HepG2 (cell line): ENCODE data around the gene SLC38A3. TPM values are rescaled to one million over a fixed set of nuclear protein-coding genes. Genes with fewer than 3 reads are reported as not detected.

Experiments
- HINFP ChIP-seq: sonication (generic); formaldehyde crosslinking; IDR thresholded peaks from 2 replicates; pipeline ENCODE4 v1.4.0; 2020; ENCODE audit warnings: low read depth, mild to moderate bottlenecking, missing genetic modification reagents
- MXD3 ChIP-seq: IDR thresholded peaks from 2 replicates; pipeline ENCODE4 v1.6.1; 2016; ENCODE audit warnings: mild to moderate bottlenecking, missing biosample characterization, missing genetic modification reagents
- ZMYM3 ChIP-seq: sonication (generic); formaldehyde crosslinking; IDR thresholded peaks from 2 replicates; pipeline ENCODE4 v1.5.1; 2020; ENCODE audit warnings: mild to moderate bottlenecking, missing genetic modification reagents
- ZNF207 ChIP-seq: fragments of 450-650 bp; IDR thresholded peaks from 2 replicates; pipeline ENCODE4 v1.6.1; 2016; ENCODE audit warnings: antibody characterized with exemption, borderline replicate concordance
- ZNF232 ChIP-seq: sonication (generic); formaldehyde crosslinking; IDR thresholded peaks from 2 replicates; pipeline ENCODE4 v1.4.0; 2020; ENCODE audit warnings: missing genetic modification reagents, borderline replicate concordance
- ZNF318 ChIP-seq: sonication (generic); formaldehyde crosslinking; IDR thresholded peaks from 2 replicates; pipeline ENCODE4 v1.4.0; 2020; ENCODE audit warnings: mild to moderate bottlenecking, missing genetic modification reagents
- ZNF577 ChIP-seq: sonication (generic); formaldehyde crosslinking; IDR thresholded peaks from 2 replicates; pipeline ENCODE4 v1.4.0; 2020; ENCODE audit warnings: mild to moderate bottlenecking, low read depth, missing genetic modification reagents, borderline replicate concordance
- ZNF746 ChIP-seq: sonication (generic); formaldehyde crosslinking; IDR thresholded peaks from 2 replicates; pipeline ENCODE4 v1.8.0; 2022; ENCODE audit warnings: mild to moderate bottlenecking, missing genetic modification reagents
- ZSCAN20 ChIP-seq: sonication (generic); formaldehyde crosslinking; IDR thresholded peaks from 2 replicates; pipeline ENCODE4 v1.4.0; 2020; ENCODE audit warnings: missing genetic modification reagents, mild to moderate bottlenecking, borderline replicate concordance
- polyA plus RNA-seq, 8 experiments: library from polyadenylated mRNA; depleted of rRNA in 3 of 8; stranded (reverse) in 7 of 8; unstranded in 1 of 8; fragments of >200 nt; fragmentation: Illumina TruSeq in 4 of 8; extraction: Trizol in 4 of 8; gene quantifications; 2 replicates each; pipeline versions ENCODE4 v1.2.1 to v1.2.3, GENCODE V29; 2011 to 2016; ENCODE audit warnings: low read depth in 4 of 8, missing spikeins in 1 of 8, mixed read lengths in 1 of 8; ENCODE audit not compliant: insufficient read depth in 1 of 8
- total RNA-seq, 5 experiments: library from RNA; depleted of rRNA; stranded (reverse); fragments of >200 nt; fragmentation: Illumina TruSeq; extraction: Trizol; gene quantifications; 2 replicates each; pipeline ENCODE4 v1.2.3, GENCODE V29; 2016; ENCODE audit warnings: low read depth in 1 of 5
- TF ChIP-seq, protein P1 (sequence below): sonication (generic); formaldehyde crosslinking; IDR thresholded peaks from 2 replicates; pipeline ENCODE4 v1.4.0; 2020; ENCODE audit warnings: missing genetic modification reagents

Gene SLC38A3
- total and polyA plus RNA-seq, 2 of the 13 experiments (the other 11 are each of a cell fraction or from before 2014, with no cell fraction given) = 29.8 to 164 TPM

- TF ChIP-seq ZNF318 (CRISPR knock-in tag) = peak; percentile 93
- TF ChIP-seq HINFP (CRISPR knock-in tag) = peak; percentile 61; the same call in 1 of the 2 replicates
- peak; percentile 88 for TF ChIP-seq MXD3
- TF ChIP-seq, protein P1, sequence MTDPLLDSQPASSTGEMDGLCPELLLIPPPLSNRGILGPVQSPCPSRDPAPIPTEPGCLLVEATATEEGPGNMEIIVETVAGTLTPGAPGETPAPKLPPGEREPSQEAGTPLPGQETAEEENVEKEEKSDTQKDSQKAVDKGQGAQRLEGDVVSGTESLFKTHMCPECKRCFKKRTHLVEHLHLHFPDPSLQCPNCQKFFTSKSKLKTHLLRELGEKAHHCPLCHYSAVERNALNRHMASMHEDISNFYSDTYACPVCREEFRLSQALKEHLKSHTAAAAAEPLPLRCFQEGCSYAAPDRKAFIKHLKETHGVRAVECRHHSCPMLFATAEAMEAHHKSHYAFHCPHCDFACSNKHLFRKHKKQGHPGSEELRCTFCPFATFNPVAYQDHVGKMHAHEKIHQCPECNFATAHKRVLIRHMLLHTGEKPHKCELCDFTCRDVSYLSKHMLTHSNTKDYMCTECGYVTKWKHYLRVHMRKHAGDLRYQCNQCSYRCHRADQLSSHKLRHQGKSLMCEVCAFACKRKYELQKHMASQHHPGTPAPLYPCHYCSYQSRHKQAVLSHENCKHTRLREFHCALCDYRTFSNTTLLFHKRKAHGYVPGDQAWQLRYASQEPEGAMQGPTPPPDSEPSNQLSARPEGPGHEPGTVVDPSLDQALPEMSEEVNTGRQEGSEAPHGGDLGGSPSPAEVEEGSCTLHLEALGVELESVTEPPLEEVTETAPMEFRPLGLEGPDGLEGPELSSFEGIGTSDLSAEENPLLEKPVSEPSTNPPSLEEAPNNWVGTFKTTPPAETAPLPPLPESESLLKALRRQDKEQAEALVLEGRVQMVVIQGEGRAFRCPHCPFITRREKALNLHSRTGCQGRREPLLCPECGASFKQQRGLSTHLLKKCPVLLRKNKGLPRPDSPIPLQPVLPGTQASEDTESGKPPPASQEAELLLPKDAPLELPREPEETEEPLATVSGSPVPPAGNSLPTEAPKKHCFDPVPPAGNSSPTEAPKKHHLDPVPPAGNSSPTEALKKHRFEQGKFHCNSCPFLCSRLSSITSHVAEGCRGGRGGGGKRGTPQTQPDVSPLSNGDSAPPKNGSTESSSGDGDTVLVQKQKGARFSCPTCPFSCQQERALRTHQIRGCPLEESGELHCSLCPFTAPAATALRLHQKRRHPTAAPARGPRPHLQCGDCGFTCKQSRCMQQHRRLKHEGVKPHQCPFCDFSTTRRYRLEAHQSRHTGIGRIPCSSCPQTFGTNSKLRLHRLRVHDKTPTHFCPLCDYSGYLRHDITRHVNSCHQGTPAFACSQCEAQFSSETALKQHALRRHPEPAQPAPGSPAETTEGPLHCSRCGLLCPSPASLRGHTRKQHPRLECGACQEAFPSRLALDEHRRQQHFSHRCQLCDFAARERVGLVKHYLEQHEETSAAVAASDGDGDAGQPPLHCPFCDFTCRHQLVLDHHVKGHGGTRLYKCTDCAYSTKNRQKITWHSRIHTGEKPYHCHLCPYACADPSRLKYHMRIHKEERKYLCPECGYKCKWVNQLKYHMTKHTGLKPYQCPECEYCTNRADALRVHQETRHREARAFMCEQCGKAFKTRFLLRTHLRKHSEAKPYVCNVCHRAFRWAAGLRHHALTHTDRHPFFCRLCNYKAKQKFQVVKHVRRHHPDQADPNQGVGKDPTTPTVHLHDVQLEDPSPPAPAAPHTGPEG (CRISPR knock-in tag) = 0 out of 2 replicates have a peak, but pooled peaks have one; percentile 49
- TF ChIP-seq ZNF207 = no peak
- no peak for TF ChIP-seq ZNF577 (CRISPR knock-in tag)
- TF ChIP-seq ZNF746 (CRISPR knock-in tag) = peak; percentile 48; the same call in 1 of the 2 replicates
- 0 out of 2 replicates have a peak, but pooled peaks have one; percentile 48 for TF ChIP-seq ZNF232 (CRISPR knock-in tag)
- TF ChIP-seq ZSCAN20 = no peak
- peak; percentile 27; the same call in 1 of the 2 replicates for TF ChIP-seq ZMYM3 (CRISPR knock-in tag)
These were observed 10.8 kb upstream of the SLC38A3 start (continued) for GRCh38 chr3:50194128-50194902.
